GM10847 (cell line): ENCODE results near the gene TRAPPC3.
A peak's percentile ranks its signal among the peaks of the same experiment; 100 is the strongest.

Experiments
- POLR2A ChIP-seq: IDR thresholded peaks from 2 replicates; pipeline ENCODE4 v1.6.1; 2011; ENCODE audit not compliant: insufficient read length; ENCODE audit errors: extremely low read depth

The TRAPPC3 gene

DNA sequence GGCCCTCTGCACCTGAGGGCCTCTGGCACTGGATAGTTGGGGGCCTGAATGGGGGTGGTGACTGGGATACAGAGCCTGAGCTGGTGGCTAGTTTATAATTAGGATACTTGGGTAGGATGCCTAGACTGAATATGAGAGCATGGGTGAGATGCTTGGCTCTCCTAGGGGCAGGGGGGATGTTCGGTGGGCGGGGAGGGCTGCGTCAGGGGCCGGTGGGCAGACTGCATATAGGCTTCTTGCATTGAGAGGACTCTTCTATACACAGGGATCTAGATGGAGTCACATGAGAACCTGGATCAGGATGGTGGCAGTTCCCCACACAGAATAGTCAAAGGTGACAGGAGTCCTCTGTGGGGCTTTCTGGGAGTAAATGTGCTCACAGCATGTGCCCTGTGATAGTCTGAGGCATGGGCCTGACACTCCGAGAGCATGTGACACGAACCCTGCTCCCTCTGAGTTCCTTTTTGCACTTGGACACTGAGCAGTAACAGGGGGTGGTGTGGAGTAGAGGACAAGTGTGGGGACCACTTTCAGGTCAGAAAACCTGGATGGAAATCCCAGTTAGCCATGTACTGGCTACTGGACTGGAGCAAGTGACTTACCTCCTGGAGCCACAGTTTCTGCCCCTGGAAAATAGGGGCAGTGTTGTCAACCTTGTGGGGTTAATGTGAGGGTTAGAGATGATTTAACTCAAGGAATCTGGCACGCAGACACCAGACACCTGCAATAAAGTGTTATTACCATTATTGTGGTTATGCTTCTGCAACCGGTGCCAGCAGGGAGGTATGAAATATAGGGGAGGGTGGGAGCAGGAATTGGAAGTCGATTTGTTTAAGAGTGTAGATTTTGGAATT is 8.9 kb upstream of the TRAPPC3 start:
- no peak for TF ChIP-seq POLR2A

DNA sequence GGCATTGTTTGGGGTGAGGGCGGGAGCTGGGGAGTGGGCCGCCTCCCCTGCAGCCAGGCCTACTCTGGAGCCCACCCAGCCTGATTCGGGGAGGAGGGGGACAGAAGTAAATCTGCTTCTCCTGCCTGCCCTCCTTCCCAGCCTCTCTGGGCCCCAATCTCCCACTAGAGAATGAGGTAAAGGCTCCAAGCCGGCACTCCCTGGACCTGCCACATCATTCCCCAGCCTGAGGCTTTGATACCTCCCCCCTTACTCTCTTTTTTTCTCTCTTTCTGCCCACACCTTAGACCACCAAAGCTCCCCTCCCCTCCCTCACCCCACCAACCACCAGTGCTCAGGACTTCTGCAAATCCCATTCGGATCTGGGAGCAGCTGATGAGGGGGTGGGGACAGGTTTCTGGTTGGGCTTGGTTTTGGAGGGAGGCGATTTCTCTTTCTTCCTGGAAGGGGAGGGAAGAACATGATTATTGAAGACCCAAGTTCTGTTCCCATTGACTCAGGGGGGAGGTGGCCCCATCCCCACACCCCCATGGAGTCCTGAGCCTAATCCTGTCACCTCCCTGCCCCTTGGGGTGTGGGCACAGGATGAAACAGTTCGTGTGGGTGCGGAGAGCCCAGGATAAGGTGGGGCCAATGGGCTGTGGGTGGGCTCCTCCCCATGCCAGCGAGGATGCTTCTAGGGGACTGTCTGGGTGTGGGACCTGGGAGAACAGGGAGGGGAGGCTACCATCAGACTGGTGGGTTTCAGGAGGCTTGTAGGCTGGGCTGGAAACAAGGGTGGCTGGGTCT is 8.0 kb upstream of the TRAPPC3 start:
- TF ChIP-seq POLR2A: no peak

DNA sequence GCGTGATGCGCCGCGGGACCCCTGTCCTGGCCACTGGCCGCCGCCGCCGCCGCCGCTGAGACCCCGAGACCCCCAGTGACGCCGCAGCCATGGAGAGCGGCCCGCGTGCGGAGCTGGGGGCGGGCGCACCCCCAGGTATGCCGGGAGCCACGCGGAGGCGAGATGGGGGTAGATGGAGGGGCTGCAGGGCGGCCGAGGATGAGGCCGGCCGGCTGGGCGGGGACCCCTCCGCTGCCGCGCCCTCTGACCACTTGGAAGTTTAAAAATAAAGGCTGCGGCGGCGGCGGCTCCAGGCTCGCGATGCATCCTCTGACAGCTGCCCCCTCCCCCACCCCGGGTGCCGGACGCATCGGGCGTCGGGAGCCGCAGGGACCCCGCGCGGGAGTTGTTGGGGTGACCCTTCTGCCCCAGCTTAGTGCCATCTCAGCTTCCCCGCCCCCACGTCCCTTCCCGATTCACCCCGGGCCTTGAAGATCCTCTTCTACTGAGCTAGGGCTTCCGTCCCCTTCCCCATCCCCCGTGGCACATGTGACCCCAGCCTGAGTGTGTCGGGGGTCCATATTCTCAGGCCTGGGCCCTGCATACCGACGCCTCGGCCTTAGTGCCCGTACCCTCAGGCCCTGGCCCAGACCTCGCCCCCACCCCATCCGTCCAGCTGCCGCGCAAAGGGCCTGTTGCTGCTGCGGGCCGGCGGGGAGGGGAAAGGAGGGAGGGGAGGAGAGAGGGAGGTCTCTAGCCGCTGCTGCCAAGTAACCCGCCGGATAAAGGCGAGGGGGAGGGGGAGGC is 7.2 kb upstream of the TRAPPC3 start:
- no peak for TF ChIP-seq POLR2A

DNA sequence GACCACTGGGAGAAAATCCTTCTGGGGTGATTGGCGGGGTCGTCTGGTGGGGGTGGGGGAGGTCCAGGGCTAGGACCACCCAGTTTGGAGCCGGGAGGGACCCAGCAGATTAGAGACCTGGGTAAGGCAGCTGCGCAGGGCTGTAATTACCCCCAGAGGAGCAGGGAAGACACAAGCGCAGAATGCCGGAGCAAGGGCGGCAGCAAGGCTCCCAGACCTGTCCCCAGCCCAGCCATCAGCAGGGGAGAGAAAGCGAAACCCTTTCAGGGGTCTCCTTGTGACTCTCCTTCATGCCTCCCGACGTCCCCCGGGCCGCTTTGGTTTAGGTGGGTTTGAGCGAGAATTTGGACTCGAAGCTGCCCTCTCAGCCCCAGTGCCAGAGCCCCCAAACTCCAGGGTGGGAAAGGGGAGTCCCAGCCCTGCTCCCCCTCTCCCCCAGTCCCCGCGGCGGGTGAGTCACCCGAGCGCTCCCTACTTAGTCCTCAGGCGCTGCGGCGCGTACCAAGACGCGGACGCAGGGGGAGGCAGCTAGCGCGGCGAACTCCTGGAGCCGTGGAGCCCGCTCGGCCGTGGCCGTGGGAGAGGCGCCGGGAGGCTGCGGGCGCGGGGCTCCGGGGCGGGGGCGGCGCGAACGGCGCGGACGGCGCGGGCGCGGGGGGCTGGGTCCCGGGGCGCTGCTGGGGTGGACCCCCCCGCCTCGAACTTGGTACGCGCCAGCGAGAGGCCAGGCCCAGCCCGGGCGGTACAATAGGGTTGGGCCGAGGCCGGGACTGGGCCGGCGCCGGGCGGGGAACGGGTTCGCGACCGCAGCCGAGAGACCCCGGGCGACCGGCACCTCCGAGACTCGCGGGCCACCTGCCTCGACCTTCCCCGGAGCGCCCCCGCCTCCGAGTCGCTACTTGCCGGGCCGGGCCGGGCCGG is 6.4 kb upstream of the TRAPPC3 start, which contains the start of gene MAP7D1:
Gene MAP7D1, plus strand, starts transcription at position 753 of the 921 bp plus-strand sequence. CDS start 258 bp downstream, outside the sequence.
- peak; percentile 83 for TF ChIP-seq POLR2A

DNA sequence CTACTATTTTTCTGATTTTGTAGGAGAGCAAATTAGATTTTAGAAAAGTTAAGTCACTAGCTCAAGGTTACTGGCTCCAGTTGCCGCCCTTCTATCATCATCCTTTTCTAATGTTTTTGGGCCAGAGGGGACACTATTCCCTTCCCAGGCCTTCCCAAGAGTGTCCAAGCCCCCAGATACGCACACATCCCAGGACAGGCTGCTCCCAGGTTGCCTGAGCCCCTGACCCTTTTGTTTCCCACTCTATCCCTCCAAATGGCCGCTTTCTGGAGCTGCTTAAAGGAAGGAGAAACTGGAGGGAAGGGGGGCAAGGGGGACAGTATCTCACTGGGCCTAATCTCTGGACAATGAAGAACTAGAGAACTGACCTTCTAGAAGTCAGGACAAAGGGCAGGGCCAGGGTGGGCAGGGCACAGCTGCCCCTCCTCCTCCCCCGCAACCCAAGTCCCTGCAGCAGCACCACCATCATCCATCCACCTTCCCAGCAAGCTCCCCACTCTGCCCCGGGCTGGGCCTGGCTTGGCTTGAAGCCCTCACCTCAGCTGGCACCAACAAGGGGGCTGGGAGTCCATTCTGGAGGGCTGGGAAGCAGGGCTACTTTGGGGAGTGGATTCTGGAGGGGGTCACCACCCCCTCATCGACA is 5.6 kb upstream of the TRAPPC3 start:
- TF ChIP-seq POLR2A: no peak

DNA sequence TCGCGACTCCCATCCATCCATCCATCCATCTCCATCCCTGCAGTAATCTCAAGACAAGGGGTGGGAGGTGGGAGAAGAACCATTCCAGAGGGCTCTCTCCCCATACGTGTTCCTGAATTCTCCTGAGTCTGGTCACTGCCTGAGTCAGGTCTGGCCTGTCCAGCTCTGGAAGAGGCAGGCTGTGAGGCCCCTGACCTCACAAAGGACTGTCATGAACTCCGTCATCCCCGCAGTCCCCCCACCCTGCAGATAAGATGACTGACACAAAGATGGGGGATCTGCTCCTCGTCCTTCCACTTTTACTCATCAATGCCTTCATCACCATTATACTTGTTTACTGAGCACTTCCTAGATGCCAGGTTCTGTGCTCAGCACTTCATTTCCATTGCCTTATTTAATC is 5.0 kb upstream of the TRAPPC3 start:
- no peak for TF ChIP-seq POLR2A

DNA sequence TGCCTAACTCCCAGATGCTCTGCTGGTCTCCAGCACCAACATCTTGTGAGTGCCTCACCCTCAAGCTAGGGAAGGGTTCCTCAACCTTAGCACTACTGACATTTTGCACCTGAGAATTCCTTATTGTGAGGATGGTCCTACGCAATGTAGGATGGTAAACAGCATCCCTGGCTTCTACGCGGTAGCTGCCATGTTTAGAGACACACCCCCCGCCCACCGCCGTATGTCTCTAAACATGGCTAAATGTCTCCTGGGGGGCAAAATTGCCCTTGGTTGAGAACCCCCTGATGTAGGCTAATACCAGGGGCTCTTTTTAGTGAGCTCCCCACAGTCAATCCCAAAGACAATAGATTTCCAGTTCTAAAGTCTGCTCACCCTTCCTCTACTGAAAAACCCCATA is 4.2 kb upstream of the TRAPPC3 start:
- no peak for TF ChIP-seq POLR2A

DNA sequence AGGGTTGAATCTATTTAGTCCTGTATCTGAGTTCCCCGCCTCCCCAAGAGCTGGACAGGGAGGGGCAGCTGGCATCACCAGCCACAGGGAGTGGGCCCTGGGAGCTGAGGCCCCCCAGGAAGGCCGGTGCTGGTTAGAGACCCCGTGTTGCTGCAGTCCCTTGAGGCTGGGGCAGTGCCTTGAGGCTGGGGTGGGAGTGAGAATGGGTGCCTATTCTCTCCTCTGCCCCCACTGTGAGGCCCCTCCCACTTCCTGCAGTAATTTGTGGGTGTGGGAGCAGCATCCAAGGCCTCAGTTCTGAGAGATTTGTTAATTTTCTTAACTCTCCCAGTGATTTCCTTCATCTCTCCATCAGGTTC is 2.5 kb upstream of the TRAPPC3 start:
- no peak for TF ChIP-seq POLR2A

DNA sequence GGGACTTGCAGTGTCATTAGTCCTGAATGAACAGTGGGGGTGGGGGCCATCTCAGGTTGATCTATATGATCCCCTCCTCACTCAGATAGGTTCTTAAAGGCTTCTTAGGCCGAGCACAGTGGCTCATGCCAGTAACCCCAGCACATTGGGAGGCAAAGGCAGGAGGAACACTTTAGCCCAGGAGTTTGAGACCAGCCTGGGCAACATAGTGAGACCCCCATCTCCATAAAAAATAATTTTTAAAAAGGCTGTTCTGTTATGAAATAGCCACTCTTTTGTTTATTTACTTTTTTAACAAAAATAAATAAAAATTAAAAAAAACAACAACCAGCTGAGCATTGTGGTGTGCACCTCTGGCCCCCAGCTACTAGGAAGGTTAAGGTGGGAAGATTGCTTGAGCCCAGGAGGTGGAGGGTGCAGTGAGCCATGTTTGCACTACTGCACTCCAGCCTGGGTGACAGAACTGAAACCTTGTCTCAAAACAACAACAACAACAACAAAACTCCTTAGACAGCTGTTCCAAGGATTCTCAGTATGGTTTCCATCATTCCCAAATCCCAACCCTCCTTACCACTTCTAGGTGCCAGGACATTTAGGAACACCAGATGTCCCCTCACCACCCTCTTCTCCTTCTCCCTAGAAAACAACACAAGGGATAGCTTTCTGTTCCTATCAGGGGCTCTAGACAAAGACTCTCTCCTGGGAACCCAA is 2.0 kb upstream of the TRAPPC3 start:
- TF ChIP-seq POLR2A: no peak

DNA sequence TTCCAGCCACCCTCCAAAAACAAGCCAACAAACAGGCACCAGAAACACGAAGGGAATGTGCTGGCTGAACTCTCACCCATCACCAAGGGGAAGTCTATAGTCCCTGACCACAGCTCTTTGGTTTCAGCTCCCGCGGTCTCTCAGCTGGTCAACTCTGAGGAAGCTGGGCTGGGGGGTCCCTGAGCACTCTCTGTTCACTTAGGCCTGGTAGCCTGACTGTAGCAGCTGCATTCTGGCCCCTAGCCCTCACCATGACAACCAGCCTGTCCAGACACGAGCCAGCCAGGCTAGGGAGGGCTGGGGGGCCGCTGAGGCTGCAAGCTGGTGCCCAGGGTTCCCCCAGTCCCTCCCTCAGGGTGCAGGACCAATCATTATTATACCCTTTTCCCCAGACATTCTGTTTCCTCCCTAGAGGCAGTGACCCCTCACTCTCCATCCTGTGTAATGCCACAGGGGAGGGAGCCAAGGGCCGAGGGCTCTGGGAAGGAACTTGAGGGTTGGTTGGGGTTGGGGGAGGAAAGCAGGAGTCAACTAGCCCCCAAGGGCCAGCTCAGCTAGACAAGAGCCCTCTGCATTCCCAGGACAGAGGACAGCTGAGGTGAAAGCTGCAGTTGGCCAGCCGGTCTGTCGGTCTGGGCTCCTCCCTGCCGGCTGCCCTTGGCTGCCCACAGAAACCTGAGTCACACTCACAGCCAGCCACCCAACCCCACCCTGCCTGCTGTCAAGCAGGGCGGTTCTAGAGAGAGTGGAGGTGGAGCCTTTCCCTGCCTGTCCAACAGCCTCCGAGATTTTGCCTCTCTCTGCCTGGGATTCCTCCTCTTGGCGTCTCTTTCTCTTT is 1.2 kb upstream of the TRAPPC3 start:
- TF ChIP-seq POLR2A: peak; percentile 38

DNA sequence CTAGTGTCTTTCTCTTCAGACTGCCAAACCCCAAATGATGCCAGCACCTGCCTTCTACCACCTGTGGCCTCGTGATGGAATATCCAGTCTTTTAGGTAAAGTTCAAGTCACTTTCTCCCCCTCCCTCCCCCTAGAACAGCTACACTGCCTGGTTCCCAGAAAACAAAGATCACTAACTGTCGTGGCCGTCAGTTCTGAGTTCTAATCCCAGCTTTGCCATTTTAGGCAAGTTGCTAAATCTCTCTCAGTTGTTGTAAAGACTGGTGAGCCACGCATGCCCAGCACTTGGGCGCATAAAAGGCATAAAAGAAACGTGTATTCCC is 648 bp upstream of the TRAPPC3 start:
- no peak for TF ChIP-seq POLR2A

DNA sequence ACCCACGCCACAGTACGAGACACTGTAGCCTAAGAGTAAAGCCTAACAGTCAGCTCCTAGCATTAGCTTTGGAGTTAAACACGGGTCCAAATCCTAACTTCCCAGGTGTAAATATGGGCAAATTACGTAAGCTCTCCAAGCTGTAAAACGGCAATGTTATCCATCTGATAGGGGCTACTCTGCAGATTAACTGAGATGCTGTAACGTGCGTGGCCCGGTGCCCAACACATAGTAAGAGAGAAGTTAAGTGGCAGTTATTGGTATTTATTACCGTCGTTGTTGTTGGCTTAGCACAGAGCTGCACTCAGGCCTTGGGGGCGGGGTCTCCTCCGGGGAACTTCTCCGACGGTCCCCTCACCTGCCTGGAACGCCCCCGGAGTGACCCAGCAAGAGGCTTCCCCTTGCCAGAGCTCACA is 457 bp downstream of the TRAPPC3 start:
- no peak for TF ChIP-seq POLR2A

DNA sequence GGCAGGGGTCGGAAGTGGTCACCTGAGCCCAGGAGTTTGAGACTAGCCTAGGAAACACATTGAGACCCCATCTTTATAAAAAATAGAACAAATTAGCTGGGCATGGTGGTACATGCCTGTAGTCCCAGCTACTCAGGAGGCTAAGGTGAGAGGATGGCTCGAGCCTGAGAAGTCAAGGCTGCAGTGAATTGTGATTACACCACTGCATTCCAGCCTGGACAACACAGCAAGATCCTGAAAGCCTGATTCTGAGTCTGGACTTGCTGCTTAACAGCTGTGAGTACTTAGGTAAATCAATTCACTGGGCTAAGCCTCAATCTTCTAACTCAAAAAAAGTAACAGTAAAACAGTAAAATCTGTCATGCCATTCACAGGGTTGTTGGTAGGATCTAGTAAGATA is 4.9 kb downstream of the TRAPPC3 start:
- TF ChIP-seq POLR2A: no peak

DNA sequence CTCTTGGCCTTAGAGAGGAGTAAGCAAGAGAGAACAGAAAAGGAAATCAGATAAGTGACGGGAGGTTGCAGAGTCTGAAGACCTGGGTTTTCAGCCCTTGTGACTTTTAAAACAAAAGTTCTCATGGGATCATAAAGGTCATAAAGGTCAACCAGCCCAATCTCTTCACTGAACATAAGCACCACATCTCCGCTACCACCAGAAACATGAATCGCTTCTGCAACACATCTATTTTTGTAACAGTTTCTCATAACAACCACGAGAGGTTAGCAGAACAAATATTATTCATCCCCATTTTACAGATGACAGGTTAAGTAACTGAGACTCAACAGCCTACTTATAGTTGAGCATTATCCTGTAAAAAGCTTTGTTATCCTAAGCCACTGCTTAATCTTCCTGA is 5.9 kb downstream of the TRAPPC3 start:
- no peak for TF ChIP-seq POLR2A
